Breast epithelium (tissue), 4 donors: Measurements from ENCODE around the gene GCNT4. TPM values are rescaled to one million over a fixed set of nuclear protein-coding genes. Genes with fewer than 3 reads are reported as not detected.

ENCODE experiments used
- DNase-seq, 2 donors: peaks; one replicate each; pipeline ENCODE4 v3.0.0-alpha.2; 2019; ENCODE audit warnings: low spot score in 2 of 2
- H3K27ac ChIP-seq, 2 donors: fragments of 200-600 bp; sonication (generic) in 1 of 2; one replicate each; pipeline ENCODE4 v1.5.1; 2016 to 2019; ENCODE audit warnings: mild to moderate bottlenecking in 1 of 2
- H3K27me3 ChIP-seq, 2 donors: fragments of 200-600 bp; sonication (generic) in 1 of 2; one replicate each; pipeline versions ENCODE4 v1.5.1 to v1.6.0; 2017 to 2019; ENCODE audit warnings: control low read depth in 1 of 2, mild to moderate bottlenecking in 1 of 2
- H3K36me3 ChIP-seq: fragments of 200-600 bp; one replicate; pipeline ENCODE4 v1.5.1; 2019
- H3K4me1 ChIP-seq, 2 donors: fragments of 200-600 bp; sonication (generic); one replicate each; pipeline ENCODE4 v1.5.1; 2016 to 2019; ENCODE audit warnings: control low read depth in 1 of 2
- H3K4me3 ChIP-seq, 3 donors: fragments of 200-600 bp; sonication (generic); 1 replicate in 2 of 3; 2 replicates in 1 of 3; pipeline ENCODE4 v1.5.1; 2016 to 2019; ENCODE audit warnings: mild to moderate bottlenecking in 3 of 3, moderate library complexity in 2 of 3
- H3K9me3 ChIP-seq, 2 donors: fragments of 200-600 bp; sonication (generic) in 1 of 2; one replicate each; pipeline ENCODE4 v1.5.1; 2016 to 2019; ENCODE audit warnings: control low read depth in 1 of 2
- CTCF ChIP-seq, 3 donors: fragments of 450-650 bp; IDR thresholded peaks; one replicate each; pipeline ENCODE4 v1.5.1; 2016 to 2017; ENCODE audit warnings: antibody characterized with exemption in 3 of 3, mild to moderate bottlenecking in 3 of 3, moderate library complexity in 3 of 3
- POLR2A ChIP-seq: fragments of 450-650 bp; IDR thresholded peaks from one replicate; pipeline ENCODE4 v1.6.1; 2016; ENCODE audit warnings: antibody characterized with exemption, mild to moderate bottlenecking, moderate library complexity
- POLR2AphosphoS5 ChIP-seq, 3 donors: sonication (generic); formaldehyde crosslinking; IDR thresholded peaks; one replicate each; pipeline ENCODE4 v1.6.1; 2017; ENCODE audit warnings: antibody characterized with exemption in 3 of 3
- intact Hi-C: fragments of 100-400 bp; cut with DNase I; formaldehyde crosslinking; loops from one replicate; pipeline ENCODE4 v1.15.1; 2023; ENCODE audit warnings: low total_unique reads
- total RNA-seq, 3 donors: library from RNA; depleted of rRNA; stranded (reverse); fragments of >200 nt; gene quantifications; one replicate each; pipeline ENCODE4 v1.1.0, GENCODE V29; 2016

The GCNT4 gene
- total RNA-seq, 3 donors from 2014 or later: 1.3 to 2.3 (median 2.3) TPM

GRCh38 chr5:75045071-75045470 lies 7.3 kb downstream of the GCNT4 start:
- TF ChIP-seq POLR2AphosphoS5 (IDR thresholded peaks at IDR 0.05) (no peak), CTCF (IDR thresholded peaks at IDR 0.05) (no peak), POLR2A (no peak)
- H3K36me3 ChIP-seq: no peaks in the 10 kb centered on the region
- H3K27me3 ChIP-seq: no peaks in the 10 kb centered on the region
- DNase-seq: no peak
- intact Hi-C loops: no loop called here
- no peak overlapping the region for H3K4me3 ChIP-seq
- no peaks in the 10 kb centered on the region for H3K4me1 ChIP-seq
- H3K9me3 ChIP-seq: no peaks in the 10 kb centered on the region
- no peak overlapping the region for H3K27ac ChIP-seq

GRCh38 chr5:75044406-75044805 lies 8.0 kb downstream of the GCNT4 start:
- no peaks in the 10 kb centered on the region for H3K9me3 ChIP-seq
- no peak for DNase-seq
- no peak overlapping the region for H3K27ac ChIP-seq

GRCh38 chr5:75043633-75044264 lies 8.6 kb downstream of the GCNT4 start:
- Histone ChIP-seq H3K9me3 (no peaks in the 10 kb centered on the region), H3K4me3 (no peak overlapping the region), H3K36me3 (no peaks in the 10 kb centered on the region), H3K27ac (no peak overlapping the region), H3K4me1 (no peaks in the 10 kb centered on the region), H3K27me3 (no peaks in the 10 kb centered on the region)
- TF ChIP-seq CTCF (IDR thresholded peaks at IDR 0.05): no peak
- TF ChIP-seq POLR2AphosphoS5 (IDR thresholded peaks at IDR 0.05): no peak
- no peak for TF ChIP-seq POLR2A
- intact Hi-C loops: no loop called here
- DNase-seq: no peak

More at GRCh38 chr5:75044406-75044805, 8.0 kb downstream of the GCNT4 start:
- Histone ChIP-seq H3K27me3 (no peaks in the 10 kb centered on the region), H3K4me1 (no peaks in the 10 kb centered on the region), H3K36me3 (no peaks in the 10 kb centered on the region), H3K4me3 (no peak overlapping the region)
- TF ChIP-seq POLR2AphosphoS5 (IDR thresholded peaks at IDR 0.05) (no peak), POLR2A (no peak), CTCF (IDR thresholded peaks at IDR 0.05) (no peak)
- intact Hi-C loops: no loop called here

- no peaks in the 10 kb centered on the region for H3K27me3 ChIP-seq
- no peak for TF ChIP-seq POLR2A
- TF ChIP-seq POLR2AphosphoS5 (IDR thresholded peaks at IDR 0.05): no peak
- no peak for TF ChIP-seq CTCF (IDR thresholded peaks at IDR 0.05)
- H3K9me3 ChIP-seq: no peaks in the 10 kb centered on the region
- H3K27ac ChIP-seq: no peak overlapping the region
- no peaks in the 10 kb centered on the region for H3K36me3 ChIP-seq
- no peak for DNase-seq
- no peak overlapping the region for H3K4me3 ChIP-seq
- H3K4me1 ChIP-seq: no peaks in the 10 kb centered on the region
- intact Hi-C loops: no loop called here
These were observed 9.8 kb downstream of the GCNT4 start for GRCh38 chr5:75042522-75042921.

- no peaks in the 10 kb centered on the region for H3K9me3 ChIP-seq
- intact Hi-C loops: no loop called here
- H3K4me3 ChIP-seq: no peak overlapping the region
- no peak for DNase-seq
- no peaks in the 10 kb centered on the region for H3K36me3 ChIP-seq
- H3K4me1 ChIP-seq: no peaks in the 10 kb centered on the region
- H3K27ac ChIP-seq: no peak overlapping the region
- H3K27me3 ChIP-seq: no peaks in the 10 kb centered on the region
- no peak for TF ChIP-seq POLR2A
- no peak for TF ChIP-seq POLR2AphosphoS5 (IDR thresholded peaks at IDR 0.05)
- TF ChIP-seq CTCF (IDR thresholded peaks at IDR 0.05): no peak
These were observed 11.4 kb downstream of the GCNT4 start for GRCh38 chr5:75040973-75041372.
